Colonic mucosa (tissue), 4 donors: ENCODE data around the gene UNKL. TPM values are rescaled to one million over a fixed set of nuclear protein-coding genes. Genes with fewer than 3 reads are reported as not detected.

Experiments
- DNase-seq: peaks from one replicate; pipeline ENCODE4 v3.0.0-alpha.2; 2020
- H3K27ac ChIP-seq: fragments of 200-600 bp; one replicate; pipeline ENCODE4 v1.8.0; 2021
- H3K27me3 ChIP-seq: fragments of 200-600 bp; one replicate; pipeline ENCODE4 v1.8.0; 2021
- H3K36me3 ChIP-seq: fragments of 200-600 bp; one replicate; pipeline ENCODE4 v1.8.0; 2021
- H3K4me1 ChIP-seq: fragments of 200-600 bp; one replicate; pipeline ENCODE4 v1.8.0; 2021; ENCODE audit warnings: mild to moderate bottlenecking
- H3K4me3 ChIP-seq: fragments of 200-600 bp; one replicate; pipeline ENCODE4 v1.8.0; 2021
- H3K9ac ChIP-seq, 2 donors: one replicate each; pipeline ENCODE4 v1.7.0; 2013; ENCODE audit warnings: control low read depth in 2 of 2, low read depth in 2 of 2, low read length in 2 of 2
- H3K9me3 ChIP-seq: fragments of 200-600 bp; one replicate; pipeline ENCODE4 v1.8.0; 2021
- CTCF ChIP-seq: fragments of 200-600 bp; IDR thresholded peaks from one replicate; pipeline ENCODE4 v1.8.0; 2022; ENCODE audit warnings: antibody characterized with exemption, mild to moderate bottlenecking
- intact Hi-C: fragments of 100-400 bp; cut with DNase I; formaldehyde crosslinking; loops from one replicate; pipeline ENCODE4 v1.14.1; 2022
- total RNA-seq, 2 donors: library from RNA; stranded (reverse); fragmentation: NEBNext Ultra II Directional in 1 of 2; extraction: Animal tissue kit (Norgen Biotek cat#: 25700) in 1 of 2; gene quantifications; one replicate each; pipeline ENCODE4 v1.2.1, GENCODE V29; 2021
- donor health status: healthy.
- donor health status: DM: no; HTN: no; CAD: no.
- donor health status: DM: no; HTN: no; CAD: no.

Gene UNKL
- total RNA-seq, 2 donors from 2014 or later = 11.1 to 11.8 TPM

DNA sequence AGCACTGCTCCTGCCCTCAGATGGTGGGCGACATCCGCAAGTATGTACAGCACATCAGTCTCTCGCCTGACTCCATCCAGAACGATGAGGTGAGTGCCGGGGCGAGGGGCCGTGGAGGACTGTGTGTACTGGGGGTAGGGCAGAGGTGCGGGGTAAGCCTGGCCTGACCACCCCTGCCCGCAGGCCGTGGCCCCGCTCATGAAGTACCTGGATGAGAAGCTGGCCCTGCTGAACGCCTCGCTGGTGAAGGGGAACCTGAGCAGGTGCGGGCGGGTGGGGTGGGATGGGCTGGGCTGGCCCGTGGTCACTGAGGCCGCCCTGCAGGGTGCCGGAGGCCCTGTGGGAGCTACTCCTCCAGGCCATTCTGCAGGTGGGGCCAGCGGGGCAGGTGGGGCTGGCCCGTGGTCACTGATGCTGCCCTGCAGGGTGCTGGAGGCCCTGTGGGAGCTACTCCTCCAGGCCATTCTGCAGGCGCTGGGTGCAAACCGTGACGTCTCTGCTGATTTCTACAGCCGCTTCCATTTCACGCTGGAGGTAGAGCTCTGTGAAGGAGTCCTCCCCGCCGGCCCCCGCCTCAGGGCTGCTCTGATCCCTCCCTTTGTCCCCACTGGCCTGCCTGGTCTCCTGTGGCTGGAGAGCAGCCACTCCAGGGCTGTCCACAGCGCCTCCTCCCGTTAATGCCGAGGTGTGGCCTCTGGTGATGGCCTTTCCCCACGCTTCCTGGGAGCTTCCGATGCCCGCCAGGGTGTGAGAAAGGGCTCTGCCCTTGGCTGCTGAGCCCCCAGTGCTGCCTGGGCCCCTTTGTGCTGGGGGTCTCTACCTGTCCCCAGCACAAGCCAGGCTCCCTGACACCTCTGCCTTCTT lies 67.8 kb downstream of the UNKL start:
- H3K9me3 ChIP-seq = no peaks in the 10 kb centered on the region
- H3K4me3 ChIP-seq = no peak overlapping the region
- H3K36me3 ChIP-seq = no peaks in the 10 kb centered on the region
- no peak overlapping the region for H3K27ac ChIP-seq
- no peak for DNase-seq
- no peak overlapping the region for H3K9ac ChIP-seq
- intact Hi-C loops = no loop called here
- TF ChIP-seq CTCF = no peak
- H3K27me3 ChIP-seq = no peaks in the 10 kb centered on the region
- H3K4me1 ChIP-seq = peaks cover 6% of the 10 kb centered on the region

DNA sequence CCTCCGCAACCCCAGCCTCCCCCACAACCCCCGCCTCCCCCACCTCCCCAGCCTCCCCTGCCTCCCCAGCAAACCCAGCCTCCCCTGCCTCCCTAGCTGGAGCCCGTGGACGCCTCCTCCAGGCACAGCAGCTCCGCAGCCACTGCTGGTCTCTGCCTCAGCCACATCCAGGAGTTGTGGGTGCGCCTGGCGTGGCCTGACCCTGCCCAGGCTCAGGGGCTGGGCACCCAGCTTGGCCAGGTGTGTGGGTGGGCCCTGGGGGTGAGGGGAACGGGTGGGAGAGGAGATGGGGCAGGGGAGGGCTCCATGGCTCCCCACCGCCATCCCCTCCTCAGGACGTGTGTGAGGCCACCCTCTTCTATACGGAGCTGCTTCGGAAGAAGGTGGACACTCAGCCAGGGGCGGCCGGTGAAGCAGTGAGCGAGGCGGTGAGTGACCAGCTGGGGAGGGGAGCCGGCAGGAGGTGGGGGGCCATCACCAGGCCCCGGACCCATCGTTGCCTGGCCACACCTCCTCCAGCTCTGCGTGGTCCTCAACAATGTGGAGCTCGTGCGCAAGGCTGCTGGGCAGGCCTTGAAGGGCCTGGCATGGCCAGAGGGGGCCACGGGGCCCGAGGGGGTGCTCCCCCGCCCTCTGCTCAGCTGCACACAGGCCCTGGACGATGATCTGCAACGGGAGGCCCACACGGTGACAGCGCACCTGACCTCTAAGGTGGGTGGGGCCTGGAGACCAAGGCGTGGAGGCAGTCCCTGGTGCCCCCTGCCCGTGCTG lies 68.7 kb downstream of the UNKL start:
- H3K4me3 ChIP-seq = no peak overlapping the region
- no peaks in the 10 kb centered on the region for H3K27me3 ChIP-seq
- intact Hi-C loops = no loop called here
- H3K36me3 ChIP-seq = no peaks in the 10 kb centered on the region
- H3K4me1 ChIP-seq = peaks cover 6% of the 10 kb centered on the region
- no peak overlapping the region for H3K27ac ChIP-seq
- TF ChIP-seq CTCF = no peak
- H3K9ac ChIP-seq = no peak overlapping the region
- DNase-seq = no peak
- no peaks in the 10 kb centered on the region for H3K9me3 ChIP-seq

GRCh38 chr16:1345087-1345486 lies 69.4 kb downstream of the UNKL start:
- TF ChIP-seq CTCF = no peak
- no peaks in the 10 kb centered on the region for H3K36me3 ChIP-seq
- DNase-seq = no peak
- no peaks in the 10 kb centered on the region for H3K27me3 ChIP-seq
- H3K27ac ChIP-seq = no peak overlapping the region
- intact Hi-C loops = no loop called here
- H3K9me3 ChIP-seq = no peaks in the 10 kb centered on the region
- no peak overlapping the region for H3K4me3 ChIP-seq
- H3K4me1 ChIP-seq = peaks cover 6% of the 10 kb centered on the region
- no peak overlapping the region for H3K9ac ChIP-seq

DNA sequence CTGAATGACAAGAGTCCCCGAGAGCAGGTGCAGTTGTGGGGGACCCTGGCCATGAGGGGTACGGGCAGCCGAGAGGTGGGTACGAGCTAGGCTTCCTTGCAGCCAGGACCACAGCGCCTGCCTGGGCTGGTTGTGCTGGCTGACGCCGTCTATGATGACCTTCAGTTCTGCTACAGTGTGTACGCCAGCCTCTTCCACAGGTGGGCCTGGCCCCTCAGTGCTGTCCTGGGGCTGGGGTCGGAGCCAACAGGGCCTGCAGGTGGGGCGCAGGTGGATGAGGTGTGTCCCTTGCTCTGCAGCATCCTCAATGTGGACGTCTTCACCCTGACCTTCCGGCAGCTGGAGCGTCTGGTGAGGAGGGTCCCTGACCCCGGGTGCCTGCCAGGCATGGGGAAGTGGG lies 70.0 kb downstream of the UNKL start:
- Histone ChIP-seq H3K27me3 (no peaks in the 10 kb centered on the region), H3K36me3 (no peaks in the 10 kb centered on the region), H3K27ac (no peak overlapping the region), H3K9ac (no peak overlapping the region), H3K4me3 (no peak overlapping the region), H3K9me3 (no peaks in the 10 kb centered on the region), H3K4me1 (peaks cover 6% of the 10 kb centered on the region)
- intact Hi-C loops = no loop called here
- TF ChIP-seq CTCF = no peak
- DNase-seq = no peak

GRCh38 chr16:1343428-1344242 lies 70.9 kb downstream of the UNKL start:
- H3K36me3 ChIP-seq = no peaks in the 10 kb centered on the region
- no peak overlapping the region for H3K27ac ChIP-seq
- intact Hi-C loops = no loop called here
- DNase-seq = peak; percentile 30
- no peak for TF ChIP-seq CTCF
- H3K9me3 ChIP-seq = no peaks in the 10 kb centered on the region
- H3K4me1 ChIP-seq = peaks cover 6% of the 10 kb centered on the region
- peak overlapping the region; percentile 30 for H3K4me3 ChIP-seq
- no peaks in the 10 kb centered on the region for H3K27me3 ChIP-seq
- H3K9ac ChIP-seq = peak overlapping the region in 1 of 2 donors; percentile 30
